Measurements from ENCODE around the gene ADAMTS3.

ADAMTS3 gene

DNA sequence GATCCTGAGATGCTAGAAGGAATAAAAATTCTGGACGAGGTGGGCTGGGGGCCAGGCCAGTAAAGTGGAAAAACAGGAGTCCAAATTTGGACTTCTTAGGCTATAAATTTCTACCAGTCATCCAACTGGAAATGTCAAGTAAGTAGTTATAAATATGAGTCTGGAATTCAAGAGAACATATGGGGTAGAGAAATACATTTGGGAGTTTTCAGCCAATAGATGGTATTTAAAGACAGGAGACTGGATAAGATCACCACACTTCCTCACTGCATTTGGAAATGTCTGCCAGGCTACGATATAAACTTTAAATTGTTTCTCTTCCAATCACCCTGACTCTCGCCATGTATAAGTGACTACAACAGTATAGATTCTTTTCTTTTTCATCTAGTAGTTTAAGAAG lies 294.8 kb downstream of the ADAMTS3 start:
- no peak for DNase-seq

- no peak for DNase-seq
Measured at GRCh38 chr4:72255269-72255668, 313.8 kb downstream of the ADAMTS3 start.

DNA sequence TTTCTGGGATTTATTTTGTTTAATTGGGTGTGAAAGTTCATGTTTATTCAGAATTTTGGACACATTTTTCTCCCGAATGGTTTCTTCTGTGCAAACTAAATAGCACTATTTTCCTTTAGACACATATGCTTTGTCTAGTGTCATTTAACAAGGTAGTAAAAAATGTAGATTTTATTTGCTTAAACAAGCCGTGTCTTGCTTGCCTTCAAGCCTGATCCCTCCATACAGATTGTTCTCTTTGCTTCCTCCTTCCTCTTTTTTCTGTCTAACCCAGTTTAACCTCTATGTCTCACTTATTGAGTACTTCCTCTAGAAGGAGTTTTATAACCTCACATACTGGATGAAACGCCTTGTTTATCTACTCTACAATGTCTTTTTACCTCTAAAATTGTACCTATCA lies 325.4 kb downstream of the ADAMTS3 start:
- no peak for DNase-seq

DNA sequence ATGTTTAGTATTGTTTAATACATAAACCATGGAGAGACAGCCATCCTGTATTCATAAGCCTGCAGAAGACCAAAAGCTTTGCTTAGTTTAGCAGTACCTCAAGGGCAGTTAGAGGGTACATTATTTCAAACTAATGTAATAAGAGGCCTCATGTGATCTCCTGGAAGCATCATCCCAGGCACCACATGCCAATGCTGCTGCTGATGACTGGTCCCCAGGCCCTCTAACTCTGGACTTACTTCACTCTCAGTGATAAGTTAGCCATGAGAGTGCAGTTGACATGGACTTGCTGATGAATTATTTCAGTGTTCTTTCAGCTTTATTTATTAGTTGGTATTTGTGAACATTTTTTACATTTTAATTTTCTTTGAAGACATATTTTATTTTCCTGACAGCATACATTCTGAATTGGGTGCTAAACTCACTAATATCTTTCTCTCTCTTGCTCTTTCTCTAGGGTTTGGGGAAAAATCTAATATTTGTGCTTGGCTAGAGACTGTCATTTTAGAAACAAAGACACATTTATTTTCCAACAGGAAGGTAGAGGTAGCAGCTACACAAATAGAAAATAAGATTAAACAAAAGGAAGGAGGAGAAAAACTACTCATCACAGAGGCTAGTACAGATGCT lies 329.4 kb downstream of the ADAMTS3 start:
- no peak for DNase-seq

Measured in activated gamma-delta T cell treated with Interleukin-2 at 50 U/mL for 16 hours (primary cell).